HepG2 (cell line): ENCODE results near the gene CLDN14. TPM values are rescaled to one million over a fixed set of nuclear protein-coding genes. Genes with fewer than 3 reads are reported as not detected.

ENCODE experiments used
- ATAC-seq: fragments of 200-7000 bp; cut with Tn5 transposase; 3 replicates; pipeline ENCODE4 v1.9.1; 2020; ENCODE audit warnings: mild to moderate bottlenecking, moderate library complexity
- BruUV-seq: library from RNA; stranded (reverse); fragments of 400-500 nt; replicated peaks from 2 replicates; lab custom pipeline; 2021; lab: Mats Ljungman, UMichigan
- CTCF ChIA-PET: fragments of 300-600 bp; formaldehyde crosslinking; extraction: SDS; loops from one replicate; lab custom pipeline; 2021; ENCODE audit warnings: low total read pairs, inconsistent platforms, low intra/inter-chr PET ratio; lab: Yijun Ruan, JAX
- POLR2A ChIA-PET: fragments of 350-600 bp; sonication (Branson Sonifier 250); formaldehyde crosslinking; loops from one replicate; lab custom pipeline; 2020; ENCODE audit warnings: antibody characterized with exemption, inconsistent platforms; lab: Yijun Ruan, JAX
- DNase-seq: peaks from one replicate; pipeline ENCODE4 v3.0.0-alpha.2; 2015; ENCODE audit warnings: low spot score
- FAIRE-seq: peaks from 3 replicates; lab custom pipeline; 2011; peaks lifted over from hg19 to GRCh38; lab: Jason Lieb, UNC
- H2AFZ ChIP-seq: one replicate; pipeline ENCODE4 v1.6.1; 2011; ENCODE audit warnings: low read length, inconsistent platforms
- H3K27ac ChIP-seq: fragments of 300-600 bp; 3 replicates; pipeline ENCODE4 v1.8.0; 2011; ENCODE audit warnings: mixed run types, mild to moderate bottlenecking, mixed read lengths, low read length, inconsistent platforms; ENCODE audit not compliant: insufficient read depth; ENCODE audit errors: extremely low read length
- H3K27me3 ChIP-seq, 2 experiments: fragments of 200-600 bp in 1 of 2; 2 replicates in 1 of 2; 3 replicates in 1 of 2; pipeline versions ENCODE4 v1.6.0 to v1.8.0; 2011; ENCODE audit warnings: low read length in 2 of 2, mild to moderate bottlenecking in 2 of 2, moderate library complexity in 2 of 2, inconsistent platforms in 1 of 2; ENCODE audit not compliant: insufficient read depth in 2 of 2, control insufficient read depth in 1 of 2
- H3K36me3 ChIP-seq, 2 experiments: fragments of 200-600 bp in 1 of 2; replicated peaks in 1 of 2; 2 replicates in 1 of 2; 3 replicates in 1 of 2; pipeline versions ENCODE4 v1.5.1 to v1.8.0; 2011; ENCODE audit warnings: low read length in 2 of 2, inconsistent platforms in 1 of 2; ENCODE audit not compliant: insufficient read depth in 2 of 2, control insufficient read depth in 1 of 2
- H3K4me1 ChIP-seq: 2 replicates; pipeline ENCODE4 v1.5.1; 2012; ENCODE audit warnings: low read length, inconsistent platforms; ENCODE audit not compliant: insufficient read depth
- H3K4me2 ChIP-seq: 2 replicates; pipeline ENCODE4 v1.6.0; 2011; ENCODE audit warnings: low read depth, low read length, inconsistent platforms
- H3K4me3 ChIP-seq, 3 experiments: fragments of 200-600 bp in 1 of 3; sonication (generic), shearing (Covaris generic) in 1 of 3; replicated peaks in 1 of 3; 2 replicates each; pipeline ENCODE4 v1.5.1; 2011 to 2016; ENCODE audit warnings: low read length in 3 of 3, inconsistent platforms in 2 of 3, low read depth in 2 of 3, mild to moderate bottlenecking in 2 of 3, control low read depth in 1 of 3, mixed read lengths in 1 of 3; ENCODE audit not compliant: insufficient read depth in 1 of 3
- H3K79me2 ChIP-seq: one replicate; pipeline ENCODE4 v1.6.1; 2011; ENCODE audit warnings: low read length, inconsistent platforms; ENCODE audit not compliant: insufficient read depth
- H3K9ac ChIP-seq: 2 replicates; pipeline ENCODE4 v1.6.0; 2011; ENCODE audit warnings: mild to moderate bottlenecking, low read depth, low read length, inconsistent platforms; ENCODE audit not compliant: insufficient read depth
- H3K9me3 ChIP-seq: 2 replicates; pipeline ENCODE4 v1.5.1; 2012; ENCODE audit warnings: mild to moderate bottlenecking, low read length
- H4K20me1 ChIP-seq: 2 replicates; pipeline ENCODE4 v1.6.0; 2011; ENCODE audit warnings: inconsistent platforms, mild to moderate bottlenecking, low read length, moderate library complexity; ENCODE audit not compliant: insufficient read depth
- FOXK1 ChIP-seq: sonication (generic); formaldehyde crosslinking; IDR thresholded peaks from 2 replicates; pipeline ENCODE4 v1.4.0; 2020; ENCODE audit warnings: low read depth, missing genetic modification reagents, borderline replicate concordance
- PHF8 ChIP-seq: sonication (generic); formaldehyde crosslinking; IDR thresholded peaks from 2 replicates; pipeline ENCODE4 v1.5.0; 2020; ENCODE audit warnings: missing genetic modification reagents
- RBM22 ChIP-seq: fragments of 200-400 bp; formaldehyde crosslinking; optimal IDR thresholded peaks from 2 replicates; pipeline ENCODE3; 2017; ENCODE audit warnings: mild to moderate bottlenecking, low read length, moderate library complexity
- SALL2 ChIP-seq: sonication (generic); formaldehyde crosslinking; IDR thresholded peaks from 2 replicates; pipeline ENCODE4 v1.8.1; 2023; ENCODE audit warnings: mild to moderate bottlenecking, missing genetic modification reagents, inconsistent platforms
- SIX1 ChIP-seq: sonication (generic); formaldehyde crosslinking; IDR thresholded peaks from 2 replicates; pipeline ENCODE4 v1.4.0; 2020; ENCODE audit warnings: missing genetic modification reagents, borderline replicate concordance
- SP5 ChIP-seq: IDR thresholded peaks from 2 replicates; pipeline ENCODE4 v1.6.1; 2016; ENCODE audit warnings: low read depth, borderline replicate concordance
- ZBTB46 ChIP-seq: sonication (generic); formaldehyde crosslinking; IDR thresholded peaks from 2 replicates; pipeline ENCODE4 v1.4.0; 2020; ENCODE audit warnings: mild to moderate bottlenecking, missing genetic modification reagents, borderline replicate concordance
- ZNF354B ChIP-seq: sonication (generic); formaldehyde crosslinking; IDR thresholded peaks from 2 replicates; pipeline ENCODE4 v1.8.0; 2022; ENCODE audit warnings: mild to moderate bottlenecking, missing genetic modification reagents
- ZNF781 ChIP-seq: sonication (generic); formaldehyde crosslinking; IDR thresholded peaks from 2 replicates; pipeline ENCODE4 v1.5.1; 2020; ENCODE audit warnings: borderline replicate concordance, mild to moderate bottlenecking, missing genetic modification reagents; ENCODE audit errors: not compliant biosample characterization
- whole genome bisulfite sequencing: methylation state at CpG from one replicate; pipeline ENCODE4 v1.1.6; 2017; ENCODE audit warnings: low lambda C conversion rate; 5-methylcytosine and 5-hydroxymethylcytosine counted together
- in situ Hi-C: cut with HindIII; loops from 2 replicates; pipeline ENCODE4 v1.10.0; 2017; ENCODE audit warnings: low pct_unique_long_range_greater_than_20kb; ENCODE audit not compliant: extremely low pct_ligation_motif_present
- intact Hi-C: fragments of 100-400 bp; cut with micrococcal nuclease; formaldehyde crosslinking; loops from one replicate; pipeline ENCODE4 v1.10.0; 2022; ENCODE audit not compliant: unreplicated experiment
- polyA plus RNA-seq, 8 experiments: library from polyadenylated mRNA; depleted of rRNA in 3 of 8; stranded (reverse) in 7 of 8; unstranded in 1 of 8; fragments of >200 nt; fragmentation: Illumina TruSeq in 4 of 8; extraction: Trizol in 4 of 8; gene quantifications; 2 replicates each; pipeline versions ENCODE4 v1.2.1 to v1.2.3, GENCODE V29; 2011 to 2016; ENCODE audit warnings: low read depth in 4 of 8, missing spikeins in 1 of 8, mixed read lengths in 1 of 8; ENCODE audit not compliant: insufficient read depth in 1 of 8
- total RNA-seq, 5 experiments: library from RNA; depleted of rRNA; stranded (reverse); fragments of >200 nt; fragmentation: Illumina TruSeq; extraction: Trizol; gene quantifications; 2 replicates each; pipeline ENCODE4 v1.2.3, GENCODE V29; 2016; ENCODE audit warnings: low read depth in 1 of 5
- TF ChIP-seq, protein P1 (sequence below): sonication (generic); formaldehyde crosslinking; IDR thresholded peaks from 2 replicates; pipeline ENCODE4 v1.8.1; 2023; ENCODE audit warnings: mild to moderate bottlenecking, moderate library complexity, missing genetic modification reagents

CLDN14 gene
- total and polyA plus RNA-seq, 2 of the 13 experiments (the other 11 are each of a cell fraction or from before 2014, with no cell fraction given), result 1.1 to 1.4 TPM

DNA sequence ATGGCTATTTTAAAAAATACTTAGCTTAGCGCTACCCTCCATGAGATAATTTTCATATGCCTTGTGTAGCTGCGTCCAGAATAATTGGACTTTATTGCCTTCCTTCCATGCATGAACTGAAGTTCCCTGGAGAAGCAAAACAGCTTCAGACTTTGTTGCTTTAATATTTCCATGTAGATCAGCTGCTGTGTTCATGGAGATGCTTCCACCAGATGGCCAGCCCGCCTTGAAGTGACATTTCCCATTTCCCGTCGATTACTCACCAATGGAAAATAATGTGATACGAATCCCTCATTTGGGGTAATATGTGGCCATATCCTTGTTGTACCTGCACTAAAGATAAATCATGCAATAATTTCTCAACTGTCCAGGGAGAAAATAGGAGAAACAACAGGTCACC, 47.4 kb upstream of the CLDN14 start:
- H3K27ac ChIP-seq, result no peak overlapping the region
- H4K20me1 ChIP-seq, result no peaks in the 10 kb centered on the region
- CTCF ChIA-PET, result no interaction called here
- 68% methylated on average over 6 of the region's 6 CpGs for WGBS
- intact Hi-C loops, result no loop called here
- BruUV-seq, result no TSS peak
- ATAC-seq, result no peak
- no peaks in the 10 kb centered on the region for H3K4me1 ChIP-seq
- H3K9ac ChIP-seq, result no peak overlapping the region
- no peak overlapping the region for H3K4me2 ChIP-seq
- TF ChIP-seq FOXK1 (CRISPR knock-in tag) (no peak), ZNF781 (CRISPR knock-in tag) (no peak), SIX1 (CRISPR knock-in tag) (no peak), ZNF354B (CRISPR knock-in tag) (no peak), RBM22 (no peak), ZBTB46 (CRISPR knock-in tag) (no peak), SALL2 (CRISPR knock-in tag) (no peak), SP5 (CRISPR knock-in tag) (no peak), PHF8 (CRISPR knock-in tag) (no peak)
- TF ChIP-seq, protein P1, sequence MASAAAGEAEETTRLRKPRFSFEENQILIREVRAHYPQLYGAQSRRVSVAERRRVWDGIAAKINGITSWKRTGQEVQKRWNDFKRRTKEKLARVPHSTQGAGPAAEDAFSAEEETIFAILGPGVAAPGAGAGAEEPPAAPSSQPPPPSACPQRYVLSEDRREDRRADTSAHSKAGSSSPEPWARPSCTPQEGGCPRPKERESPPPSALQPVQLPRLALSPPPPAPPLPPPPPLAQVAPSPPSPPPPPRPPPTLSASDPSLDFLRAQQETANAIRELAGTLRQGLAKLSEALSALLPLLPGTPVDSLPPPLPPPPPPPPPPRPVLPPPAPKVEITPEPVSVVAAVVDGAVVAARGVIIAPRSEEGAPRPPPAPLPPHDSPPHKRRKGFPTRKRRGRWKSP, result no peak
- TF ChIP-seq, all 625 proteins: peak for 0
- POLR2A ChIA-PET, result no interaction called here
- DNase-seq (no peak), FAIRE-seq (no peak)
- peaks cover 2 to 24% of the 10 kb centered on the region in 2 experiments; a peak in 2 of 5 replicates for H3K27me3 ChIP-seq
- no peaks in the 10 kb centered on the region for H3K36me3 ChIP-seq
- no peaks in the 10 kb centered on the region for H3K79me2 ChIP-seq
- in situ Hi-C loops, result no loop called here
- no peaks in the 10 kb centered on the region for H3K9me3 ChIP-seq
- no peak overlapping the region for H2AFZ ChIP-seq
- no peak overlapping the region for H3K4me3 ChIP-seq
